Spleen (tissue), 7 donors: ENCODE results near the gene LDAH.

ENCODE experiments used
- CTCF ChIP-seq, 11 experiments: fragments of 200-600 bp in 7 of 11; fragments of 450-650 bp in 4 of 11; sonication (generic) in 4 of 11; IDR thresholded peaks in 8 of 11; conservative IDR thresholded peaks in 3 of 11; 1 replicate in 7 of 11; 2 replicates in 4 of 11; pipeline versions ENCODE4 v1.4.0 to v1.8.0; 2016 to 2021; ENCODE audit warnings: antibody characterized with exemption in 11 of 11, inconsistent platforms in 4 of 11, mild to moderate bottlenecking in 1 of 11
- POLR2AphosphoS5 ChIP-seq, 3 donors: sonication (generic); formaldehyde crosslinking; IDR thresholded peaks; one replicate each; pipeline ENCODE4 v1.5.1; 2017; ENCODE audit warnings: antibody characterized with exemption in 3 of 3
- donor health status: DM: no; HTN: no; CAD: no; lungs with moderate emphysema.
- donor health status: DM: no; HTN: no; CAD: no.
- donor health status: DM: no; HTN: no; CAD: no.

GRCh38 chr2:20745924-20746555 lies 76.9 kb downstream of the LDAH start:
- TF ChIP-seq POLR2AphosphoS5 (IDR thresholded peaks at IDR 0.05) = no peak
- TF ChIP-seq CTCF (IDR thresholded peaks at IDR 0.05 in 8 of 11, conservative IDR thresholded peaks at IDR 0.05 in 3 of 11) = no peak
